ENCODE measurements around the gene RAB6B. TPM values are rescaled to one million over a fixed set of nuclear protein-coding genes. Genes with fewer than 3 reads are reported as not detected.

RAB6B gene
- total RNA-seq, 2 donors from 2014 or later, result 2.2 to 3.0 TPM

- Histone ChIP-seq H3K4me1 (ENCODE audit: control insufficient read depth, insufficient read depth, low read length) (no peaks in the 10 kb centered on the region), H3K27me3 (ENCODE audit: control insufficient read depth, insufficient read depth, low read length, poor library complexity, severe bottlenecking) (no peaks in the 10 kb centered on the region), H3K36me3 (ENCODE audit: control insufficient read depth, insufficient read depth, low read length) (no peaks in the 10 kb centered on the region), H3K9ac (ENCODE audit: extremely low read depth, low read length, poor library complexity, severe bottlenecking) (no peak overlapping the region), H3K4me3 (ENCODE audit: low read length) (no peak overlapping the region), H3K9me3 (ENCODE audit: control insufficient read depth, low read length) (no peaks in the 10 kb centered on the region), H3K27ac (ENCODE audit: low read depth, low read length) (no peak overlapping the region)
- Mint-ChIP-seq H3K4me3 (no peak overlapping the region), H3K27ac (no peak overlapping the region), H3K27me3 (ENCODE audit: insufficient read depth) (peaks cover 16% of the 10 kb centered on the region), H3K4me1 (peaks cover 2% of the 10 kb centered on the region), H3K9me3 (peaks cover 6% of the 10 kb centered on the region), H3K36me3 (ENCODE audit: low read depth) (no peaks in the 10 kb centered on the region)
- DNase-seq, result no peak
- 95 to 100% methylated on average over 1 of the region's 1 CpG for WGBS, 2 experiments (ENCODE audit: insufficient coverage in 1 of 2, insufficient read length in 1 of 2)
- no peak for TF ChIP-seq CTCF (conservative IDR thresholded peaks at IDR 0.05)
Observed at GRCh38 chr3:133921592-133921991, 25.9 kb upstream of the RAB6B start.

GRCh38 chr3:133917144-133917543 is 21.5 kb upstream of the RAB6B start:
- H3K27me3 Mint-ChIP-seq (ENCODE audit: insufficient read depth), result peaks cover 5% of the 10 kb centered on the region
- no peaks in the 10 kb centered on the region for H3K36me3 Mint-ChIP-seq (ENCODE audit: low read depth)
- peaks cover 10% of the 10 kb centered on the region for H3K4me1 ChIP-seq (ENCODE audit: control insufficient read depth, insufficient read depth, low read length)
- H3K4me3 ChIP-seq (ENCODE audit: low read length), result no peak overlapping the region
- H3K9ac ChIP-seq (ENCODE audit: extremely low read depth, low read length, poor library complexity, severe bottlenecking), result no peak overlapping the region
- H3K27ac Mint-ChIP-seq, result no peak overlapping the region
- no peak overlapping the region for H3K27ac ChIP-seq (ENCODE audit: low read depth, low read length)
- H3K9me3 Mint-ChIP-seq, result peaks cover 6% of the 10 kb centered on the region
- H3K36me3 ChIP-seq (ENCODE audit: control insufficient read depth, insufficient read depth, low read length), result no peaks in the 10 kb centered on the region
- no peak for TF ChIP-seq CTCF (conservative IDR thresholded peaks at IDR 0.05)
- H3K27me3 ChIP-seq (ENCODE audit: control insufficient read depth, insufficient read depth, low read length, poor library complexity, severe bottlenecking), result no peaks in the 10 kb centered on the region
- no peak overlapping the region for H3K4me3 Mint-ChIP-seq
- H3K9me3 ChIP-seq (ENCODE audit: control insufficient read depth, low read length), result no peaks in the 10 kb centered on the region
- peaks cover 8% of the 10 kb centered on the region for H3K4me1 Mint-ChIP-seq
- DNase-seq, result no peak

GRCh38 chr3:133915685-133916658 is 20.3 kb upstream of the RAB6B start:
- no peak overlapping the region for H3K4me3 Mint-ChIP-seq
- no peaks in the 10 kb centered on the region for H3K27me3 ChIP-seq (ENCODE audit: control insufficient read depth, insufficient read depth, low read length, poor library complexity, severe bottlenecking)
- no peak overlapping the region for H3K27ac ChIP-seq (ENCODE audit: low read depth, low read length)
- H3K4me3 ChIP-seq (ENCODE audit: low read length), result no peak overlapping the region
- H3K4me1 Mint-ChIP-seq, result peaks cover 8% of the 10 kb centered on the region
- peak; percentile 41 for DNase-seq
- peak overlapping the region; percentile 19 for H3K27ac Mint-ChIP-seq
- no peaks in the 10 kb centered on the region for H3K36me3 ChIP-seq (ENCODE audit: control insufficient read depth, insufficient read depth, low read length)
- no peaks in the 10 kb centered on the region for H3K36me3 Mint-ChIP-seq (ENCODE audit: low read depth)
- TF ChIP-seq CTCF (conservative IDR thresholded peaks at IDR 0.05), result no peak
- H3K27me3 Mint-ChIP-seq (ENCODE audit: insufficient read depth), result peaks cover 5% of the 10 kb centered on the region
- H3K9me3 ChIP-seq (ENCODE audit: control insufficient read depth, low read length), result no peaks in the 10 kb centered on the region
- 88 to 91% methylated on average over 6 to 10 of the region's 10 CpGs for WGBS, 2 experiments (ENCODE audit: insufficient coverage in 1 of 2, insufficient read length in 1 of 2)
- H3K4me1 ChIP-seq (ENCODE audit: control insufficient read depth, insufficient read depth, low read length), result peaks cover 10% of the 10 kb centered on the region
- H3K9ac ChIP-seq (ENCODE audit: extremely low read depth, low read length, poor library complexity, severe bottlenecking), result no peak overlapping the region
- H3K9me3 Mint-ChIP-seq, result peaks cover 5% of the 10 kb centered on the region

Measured in endodermal cell (in vitro differentiated cells).